Measurements from ENCODE around the gene CYFIP1. TPM values are rescaled to one million over a fixed set of nuclear protein-coding genes. Genes with fewer than 3 reads are reported as not detected.

Gene CYFIP1
- total and polyA plus RNA-seq, 10 donors, result 11.5 to 139 (median 84.9) TPM

GRCh38 chr15:22942306-22942855 is 37.8 kb downstream of the CYFIP1 start:
- WGBS, 5 donors, result 87 to 93% (median 91%) methylated on average over 16 to 24 of the region's 24 CpGs
- peaks cover 0 to 88% (median 32%) of the 10 kb centered on the region in 6 donors for H3K36me3 ChIP-seq
- H3K27ac ChIP-seq, result no peak overlapping the region
- DNase-seq, result no peak
- no peak for TF ChIP-seq CTCF (IDR thresholded peaks at IDR 0.05 in 8 of 11, conservative IDR thresholded peaks at IDR 0.05 in 3 of 11)
- peak in 1 of 3 donors; percentile 54 for TF ChIP-seq POLR2AphosphoS5 (IDR thresholded peaks at IDR 0.05)
- no peaks in the 10 kb centered on the region for H3K27me3 ChIP-seq (replicated peaks in 1 of 7)
- no peaks in the 10 kb centered on the region for H3K9me3 ChIP-seq
- H3K4me1 ChIP-seq, result peaks cover 0 to 6% (median 0%) of the 10 kb centered on the region in 6 donors
- intact Hi-C loops (cut with DNase I; ENCODE audit: low total_unique reads), result no loop called here
- H3K4me3 ChIP-seq, result no peak overlapping the region

GRCh38 chr15:22941179-22941578 is 39.0 kb downstream of the CYFIP1 start:
- no peaks in the 10 kb centered on the region for H3K27me3 ChIP-seq (replicated peaks in 1 of 7)
- DNase-seq, result no peak
- H3K4me1 ChIP-seq, result peaks cover 0 to 15% (median 0%) of the 10 kb centered on the region in 6 donors
- peaks cover 0 to 89% (median 32%) of the 10 kb centered on the region in 6 donors for H3K36me3 ChIP-seq
- TF ChIP-seq POLR2AphosphoS5 (IDR thresholded peaks at IDR 0.05), result no peak
- no peak for TF ChIP-seq POLR2A (IDR thresholded peaks at IDR 0.05)
- no peak for TF ChIP-seq CTCF (IDR thresholded peaks at IDR 0.05 in 8 of 11, conservative IDR thresholded peaks at IDR 0.05 in 3 of 11)
- H3K27ac ChIP-seq, result no peak overlapping the region
- WGBS, 5 donors, result 89 to 96% (median 93%) methylated on average over 4 of the region's 4 CpGs
- H3K9me3 ChIP-seq, result no peaks in the 10 kb centered on the region
- H3K4me3 ChIP-seq, result no peak overlapping the region
- intact Hi-C loops (cut with DNase I; ENCODE audit: low total_unique reads), result no loop called here

- peaks cover 0 to 15% (median 0%) of the 10 kb centered on the region in 6 donors for H3K4me1 ChIP-seq
- WGBS, 5 donors, result 79 to 91% (median 81%) methylated on average over 8 to 10 of the region's 10 CpGs
- H3K9me3 ChIP-seq, result no peaks in the 10 kb centered on the region
- H3K27me3 ChIP-seq (replicated peaks in 1 of 7), result no peaks in the 10 kb centered on the region
- no peak overlapping the region for H3K4me3 ChIP-seq
- DNase-seq, result no peak
- TF ChIP-seq POLR2AphosphoS5 (IDR thresholded peaks at IDR 0.05) (peak in 1 of 3 donors; percentile 12), CTCF (IDR thresholded peaks at IDR 0.05 in 8 of 11, conservative IDR thresholded peaks at IDR 0.05 in 3 of 11) (no peak)
- H3K36me3 ChIP-seq, result peaks cover 0 to 89% (median 34%) of the 10 kb centered on the region in 6 donors
- no peak overlapping the region for H3K27ac ChIP-seq
- intact Hi-C loops (cut with DNase I; ENCODE audit: low total_unique reads), result no loop called here
Measured at GRCh38 chr15:22939652-22940061, 40.5 kb downstream of the CYFIP1 start.

- intact Hi-C loops (cut with DNase I; ENCODE audit: low total_unique reads), result no loop called here
- Histone ChIP-seq H3K9me3 (no peaks in the 10 kb centered on the region), H3K27me3 (replicated peaks in 1 of 7) (no peaks in the 10 kb centered on the region), H3K4me1 (peaks cover 0 to 15% (median 0%) of the 10 kb centered on the region in 6 donors), H3K27ac (no peak overlapping the region), H3K36me3 (peaks cover 0 to 83% (median 34%) of the 10 kb centered on the region in 6 donors), H3K4me3 (no peak overlapping the region)
- DNase-seq, result no peak
- TF ChIP-seq POLR2AphosphoS5 (IDR thresholded peaks at IDR 0.05) (no peak), CTCF (IDR thresholded peaks at IDR 0.05 in 8 of 11, conservative IDR thresholded peaks at IDR 0.05 in 3 of 11) (no peak), POLR2A (IDR thresholded peaks at IDR 0.05) (no peak)
- 88 to 93% (median 91%) methylated on average over 13 of the region's 13 CpGs for WGBS, 5 donors
Measured at GRCh38 chr15:22939051-22939450, 41.1 kb downstream of the CYFIP1 start.

Data from spleen (tissue), 11 donors.